ENCODE results near the gene NOL6. TPM values are rescaled to one million over a fixed set of nuclear protein-coding genes. Genes with fewer than 3 reads are reported as not detected.
"Not testable (repeated sequence)": the region's sequence is repeated elsewhere in the genome, so short reads cannot be mapped to it uniquely, and the experiment has no call there.

NOL6 gene
- total RNA-seq, 4 donors from 2014 or later = 8.9 to 29.1 (median 12.7) TPM

GRCh38 chr9:33489066-33489465, 15.3 kb upstream of the NOL6 start:
- Histone ChIP-seq H3K36me3 (no peaks in the 10 kb centered on the region), H3K4me3 (no peak overlapping the region), H3K9me3 (no peaks in the 10 kb centered on the region), H3K27ac (no peak overlapping the region), H3K4me1 (no peaks in the 10 kb centered on the region), H3K27me3 (no peaks in the 10 kb centered on the region)
- no peak for TF ChIP-seq POLR2AphosphoS5 (IDR thresholded peaks at IDR 0.05)
- no peak for TF ChIP-seq EP300 (IDR thresholded peaks at IDR 0.05; ENCODE audit: low read depth)
- TF ChIP-seq POLR2A (IDR thresholded peaks at IDR 0.05) = no peak
- no peak for TF ChIP-seq CTCF (IDR thresholded peaks at IDR 0.05)
- intact Hi-C loops (cut with DNase I; ENCODE audit: low total_unique reads) (no loop called here), in situ Hi-C loops (cut with MboI; ENCODE audit: low pct_ligation_motif_present in 1 of 4, low pct_unique_long_range_greater_than_20kb in 1 of 4, low sequenced_read_pairs in 3 of 4) (no loop called here)
- WGBS, 2 donors (ENCODE audit: low coverage in 1 of 2) = 61 to 72% methylated on average over 2 of the region's 2 CpGs
- no peak for DNase-seq

- H3K4me1 ChIP-seq; H3K27ac ChIP-seq; in situ Hi-C loops (cut with MboI; ENCODE audit: low pct_ligation_motif_present in 1 of 4, low pct_unique_long_range_greater_than_20kb in 1 of 4, low sequenced_read_pairs in 3 of 4); intact Hi-C loops (cut with DNase I; ENCODE audit: low total_unique reads); H3K9me3 ChIP-seq; DNase-seq; H3K27me3 ChIP-seq; H3K4me3 ChIP-seq; H3K36me3 ChIP-seq: not testable (repeated sequence)
These were observed 11.6 kb upstream of the NOL6 start for GRCh38 chr9:33485312-33485711.

GRCh38 chr9:33480976-33481375, 7.3 kb upstream of the NOL6 start:
- Histone ChIP-seq H3K27ac (no peak overlapping the region), H3K9me3 (no peaks in the 10 kb centered on the region), H3K4me3 (no peak overlapping the region), H3K36me3 (no peaks in the 10 kb centered on the region), H3K27me3 (no peaks in the 10 kb centered on the region), H3K4me1 (no peaks in the 10 kb centered on the region)
- TF ChIP-seq CTCF (IDR thresholded peaks at IDR 0.05) = no peak
- TF ChIP-seq EP300 (IDR thresholded peaks at IDR 0.05; ENCODE audit: low read depth) = no peak
- TF ChIP-seq POLR2A (IDR thresholded peaks at IDR 0.05) = no peak
- no peak for TF ChIP-seq POLR2AphosphoS5 (IDR thresholded peaks at IDR 0.05)
- 90% methylated on average over 6 of the region's 6 CpGs; no CpG with 5 or more reads in 1 of the 2 donors for WGBS, 2 donors (ENCODE audit: low coverage in 1 of 2)
- no peak for DNase-seq
- intact Hi-C loops (cut with DNase I; ENCODE audit: low total_unique reads) (no loop called here), in situ Hi-C loops (cut with MboI; ENCODE audit: low pct_ligation_motif_present in 1 of 4, low pct_unique_long_range_greater_than_20kb in 1 of 4, low sequenced_read_pairs in 3 of 4) (no loop called here)

GRCh38 chr9:33480106-33480505, 6.4 kb upstream of the NOL6 start:
- intact Hi-C loops (cut with DNase I; ENCODE audit: low total_unique reads) = no loop called here
- WGBS, 2 donors (ENCODE audit: low coverage in 1 of 2) = 61 to 70% methylated on average over 2 of the region's 2 CpGs

More at GRCh38 chr9:33480106-33480505, 6.4 kb upstream of the NOL6 start:
- Histone ChIP-seq H3K36me3 (no peaks in the 10 kb centered on the region), H3K4me3 (no peak overlapping the region), H3K27me3 (no peaks in the 10 kb centered on the region), H3K9me3 (no peaks in the 10 kb centered on the region), H3K27ac (no peak overlapping the region), H3K4me1 (no peaks in the 10 kb centered on the region)
- TF ChIP-seq CTCF (IDR thresholded peaks at IDR 0.05) (no peak), POLR2AphosphoS5 (IDR thresholded peaks at IDR 0.05) (no peak), POLR2A (IDR thresholded peaks at IDR 0.05) (no peak), EP300 (IDR thresholded peaks at IDR 0.05; ENCODE audit: low read depth) (no peak)
- in situ Hi-C loops (cut with MboI; ENCODE audit: low pct_ligation_motif_present in 1 of 4, low pct_unique_long_range_greater_than_20kb in 1 of 4, low sequenced_read_pairs in 3 of 4) = no loop called here
- no peak for DNase-seq
